Stimulated activated CD8-positive, alpha-beta memory T cell treated with anti-CD3 and anti-CD28 coated beads, Interleukin-15, amount 100 ng/mL, for 24 hours (primary cell): ENCODE measurements around the gene LTBP2.

ENCODE experiments used
- DNase-seq: peaks from one replicate; pipeline ENCODE4 v3.0.0-alpha.2; 2020; ENCODE audit warnings: low read depth

Gene LTBP2

GRCh38 chr14:74526854-74527585, 85.0 kb downstream of the LTBP2 start:
- DNase-seq, result no peak

- no peak for DNase-seq
Measured at GRCh38 chr14:74525361-74525851, 86.6 kb downstream of the LTBP2 start.

GRCh38 chr14:74524812-74525135, 87.3 kb downstream of the LTBP2 start:
- DNase-seq, result no peak

- DNase-seq, result no peak
Measured at GRCh38 chr14:74524076-74524811, 87.8 kb downstream of the LTBP2 start.

GRCh38 chr14:74522740-74523139, 89.3 kb downstream of the LTBP2 start:
- no peak for DNase-seq

GRCh38 chr14:74521756-74522155, 90.3 kb downstream of the LTBP2 start:
- no peak for DNase-seq

GRCh38 chr14:74519316-74520074, 92.5 kb downstream of the LTBP2 start:
- DNase-seq, result no peak

- no peak for DNase-seq
Measured at GRCh38 chr14:74518221-74518620, 93.8 kb downstream of the LTBP2 start.

- DNase-seq, result no peak
Measured at GRCh38 chr14:74517731-74518130, 94.3 kb downstream of the LTBP2 start.

- no peak for DNase-seq
Measured at GRCh38 chr14:74516451-74517160, 95.4 kb downstream of the LTBP2 start.

- DNase-seq, result no peak
Measured at GRCh38 chr14:74515891-74516412, 96.1 kb downstream of the LTBP2 start.

- no peak for DNase-seq
Measured at GRCh38 chr14:74514471-74514941, 97.5 kb downstream of the LTBP2 start.

- DNase-seq, result no peak
Measured at GRCh38 chr14:74511966-74512830, 99.8 kb downstream of the LTBP2 start.

GRCh38 chr14:74510959-74511409, 101.1 kb downstream of the LTBP2 start:
- no peak for DNase-seq

GRCh38 chr14:74510223-74510931, 101.7 kb downstream of the LTBP2 start:
- DNase-seq, result no peak

GRCh38 chr14:74509587-74510222, 102.3 kb downstream of the LTBP2 start:
- no peak for DNase-seq

- DNase-seq, result no peak
Measured at GRCh38 chr14:74508844-74509428, 103.1 kb downstream of the LTBP2 start.

GRCh38 chr14:74508292-74508731, 103.7 kb downstream of the LTBP2 start:
- DNase-seq, result no peak

GRCh38 chr14:74507840-74508239, 104.2 kb downstream of the LTBP2 start:
- no peak for DNase-seq
